AG08395 (cell line): ENCODE data around the gene NPLOC4.
A peak's percentile ranks its signal among the peaks of the same experiment; 100 is the strongest.

Source experiments
- DNase-seq: peaks from one replicate; pipeline ENCODE4 v3.0.0; 2012; ENCODE audit warnings: mixed read lengths, low spot score

NPLOC4 gene

GRCh38 chr17:81566461-81567126, 70.3 kb downstream of the NPLOC4 start:
- DNase-seq = peak; percentile 89

- DNase-seq = no peak
Measured at GRCh38 chr17:81565231-81565630, 71.7 kb downstream of the NPLOC4 start.

- DNase-seq = no peak
Measured at GRCh38 chr17:81564778-81565177, 72.1 kb downstream of the NPLOC4 start.

GRCh38 chr17:81563861-81564586, 72.9 kb downstream of the NPLOC4 start:
- DNase-seq = no peak

- DNase-seq = no peak
Measured at GRCh38 chr17:81561494-81561885, 75.4 kb downstream of the NPLOC4 start.

- no peak for DNase-seq
Measured at GRCh38 chr17:81558941-81559806, 77.7 kb downstream of the NPLOC4 start.

- DNase-seq = no peak
Measured at GRCh38 chr17:81558115-81558468, 78.8 kb downstream of the NPLOC4 start.

- DNase-seq = no peak
Measured at GRCh38 chr17:81557276-81558114, 79.4 kb downstream of the NPLOC4 start.

GRCh38 chr17:81556863-81557262, 80.0 kb downstream of the NPLOC4 start:
- no peak for DNase-seq

GRCh38 chr17:81556175-81556691, 80.7 kb downstream of the NPLOC4 start:
- peak; percentile 61 for DNase-seq

- DNase-seq = peak; percentile 88
Measured at GRCh38 chr17:81553616-81554181, 83.2 kb downstream of the NPLOC4 start.

- peak; percentile 72 for DNase-seq
Measured at GRCh38 chr17:81553018-81553615, 83.8 kb downstream of the NPLOC4 start.

GRCh38 chr17:81552244-81553017, 84.5 kb downstream of the NPLOC4 start, which contains the start of gene FAAP100:
Gene FAAP100, minus strand, starts transcription at chr17:81552353. Its CDS starts 23 bp downstream, at chr17:81552330.
- DNase-seq = peak; percentile 90

- peak; percentile 40 for DNase-seq
Measured at GRCh38 chr17:81551458-81552243, 85.3 kb downstream of the NPLOC4 start.

GRCh38 chr17:81550830-81551457, 86.0 kb downstream of the NPLOC4 start:
- no peak for DNase-seq

GRCh38 chr17:81550285-81550684, 86.6 kb downstream of the NPLOC4 start:
- DNase-seq = no peak

- no peak for DNase-seq
Measured at GRCh38 chr17:81549826-81550225, 87.1 kb downstream of the NPLOC4 start.

GRCh38 chr17:81549031-81549557, 87.8 kb downstream of the NPLOC4 start:
- DNase-seq = no peak
